ENCODE results near the gene KRT80. TPM values are rescaled to one million over a fixed set of nuclear protein-coding genes. Genes with fewer than 3 reads are reported as not detected.
A peak's percentile ranks its signal among the peaks of the same experiment; 100 is the strongest.

Gene KRT80
- total and polyA plus RNA-seq, 2 experiments from 2014 or later, result not detected

- TF ChIP-seq EZH2 (IDR thresholded peaks at IDR 0.05; ENCODE audit: low read depth, unreplicated experiment), result no peak
- no peak for TF ChIP-seq POLR2AphosphoS5 (IDR thresholded peaks at IDR 0.05; ENCODE audit: low read depth)
- no peak for TF ChIP-seq CREB1 (CRISPR knock-in tag; IDR thresholded peaks at IDR 0.05; ENCODE audit: low read depth)
These were observed 11.5 kb upstream of the KRT80 start (continued) for GRCh38 chr12:52203079-52203921.

GRCh38 chr12:52202361-52203078 is 10.7 kb upstream of the KRT80 start:
- Mint-ChIP-seq H3K4me3 (no peak overlapping the region), H3K27me3 (ENCODE audit: insufficient read depth, low read depth, poor library complexity) (peaks cover 2% of the 10 kb centered on the region), H3K4me1 (peaks cover 25% of the 10 kb centered on the region), H3K27ac (no peak overlapping the region; the same call in 1 of the 2 replicates), H3K9me3 (no peaks in the 10 kb centered on the region), H3K36me3 (ENCODE audit: low read depth) (no peaks in the 10 kb centered on the region)
- H2AFZ ChIP-seq, result peak overlapping the region; percentile 86
- no peak overlapping the region for H3K27ac ChIP-seq (ENCODE audit: low read depth)
- ATAC-seq (peak; percentile 19), DNase-seq (ENCODE audit: low spot score) (peak; percentile 44)
- no peaks in the 10 kb centered on the region for H3K36me3 ChIP-seq (ENCODE audit: insufficient read depth)
- H3K27me3 ChIP-seq (ENCODE audit: insufficient read depth), result no peaks in the 10 kb centered on the region
- H3K79me2 ChIP-seq (replicated peaks; ENCODE audit: insufficient read depth), result no peaks in the 10 kb centered on the region
- no peak overlapping the region for H3K4me2 ChIP-seq
- H3K4me3 ChIP-seq, result no peak overlapping the region
- no peaks in the 10 kb centered on the region for H3K9me2 ChIP-seq (ENCODE audit: insufficient read depth)
- no peaks in the 10 kb centered on the region for H4K20me1 ChIP-seq (replicated peaks; ENCODE audit: insufficient read depth)
- no peak for TF ChIP-seq ZNF462 (CRISPR knock-in tag; IDR thresholded peaks at IDR 0.05)
- no peak for TF ChIP-seq JUNB (IDR thresholded peaks at IDR 0.05; ENCODE audit: unreplicated experiment)
- no peak for TF ChIP-seq EZH2phosphoT487 (IDR thresholded peaks at IDR 0.05; ENCODE audit: unreplicated experiment)
- TF ChIP-seq CREB1 (CRISPR knock-in tag; IDR thresholded peaks at IDR 0.05; ENCODE audit: low read depth), result no peak
- TF ChIP-seq EZH2 (IDR thresholded peaks at IDR 0.05; ENCODE audit: low read depth, unreplicated experiment), result no peak
- no peaks in the 10 kb centered on the region for H3F3A ChIP-seq (replicated peaks; ENCODE audit: low read depth)
- peaks cover 5% of the 10 kb centered on the region for H3K4me1 ChIP-seq (ENCODE audit: insufficient read depth)

Measured in GM23338 (cell line).